Kidney epithelial cell (primary cell): ENCODE data around the gene DDAH2. TPM values are rescaled to one million over a fixed set of nuclear protein-coding genes. Genes with fewer than 3 reads are reported as not detected.

Experiments used
- DNase-seq: peaks from one replicate; pipeline ENCODE4 v3.0.0-alpha.2; 2010; ENCODE audit warnings: low read depth
- H3K27me3 ChIP-seq: 2 replicates; pipeline ENCODE4 v1.6.0; 2011; ENCODE audit warnings: low read length; ENCODE audit not compliant: control insufficient read depth, insufficient read depth
- H3K36me3 ChIP-seq: 2 replicates; pipeline ENCODE4 v1.5.1; 2011; ENCODE audit warnings: low read length; ENCODE audit not compliant: control insufficient read depth, insufficient read depth
- H3K4me3 ChIP-seq: 2 replicates; pipeline ENCODE4 v1.5.1; 2011; ENCODE audit warnings: low read depth, mild to moderate bottlenecking, control low read depth, low read length
- CTCF ChIP-seq: IDR thresholded peaks from 2 replicates; pipeline ENCODE4 v1.5.1; 2011; ENCODE audit warnings: mild to moderate bottlenecking, moderate library complexity, low read length, control low read depth, inconsistent platforms; ENCODE audit not compliant: insufficient read depth, poor library complexity, severe bottlenecking
- total RNA-seq: library from RNA; depleted of rRNA; stranded (reverse); fragments of >200 nt; gene quantifications from 2 replicates; pipeline ENCODE4 v1.2.3, GENCODE V29; 2015

The DDAH2 gene
- total RNA-seq, 1 donor from 2014 or later: 106 TPM

DNA sequence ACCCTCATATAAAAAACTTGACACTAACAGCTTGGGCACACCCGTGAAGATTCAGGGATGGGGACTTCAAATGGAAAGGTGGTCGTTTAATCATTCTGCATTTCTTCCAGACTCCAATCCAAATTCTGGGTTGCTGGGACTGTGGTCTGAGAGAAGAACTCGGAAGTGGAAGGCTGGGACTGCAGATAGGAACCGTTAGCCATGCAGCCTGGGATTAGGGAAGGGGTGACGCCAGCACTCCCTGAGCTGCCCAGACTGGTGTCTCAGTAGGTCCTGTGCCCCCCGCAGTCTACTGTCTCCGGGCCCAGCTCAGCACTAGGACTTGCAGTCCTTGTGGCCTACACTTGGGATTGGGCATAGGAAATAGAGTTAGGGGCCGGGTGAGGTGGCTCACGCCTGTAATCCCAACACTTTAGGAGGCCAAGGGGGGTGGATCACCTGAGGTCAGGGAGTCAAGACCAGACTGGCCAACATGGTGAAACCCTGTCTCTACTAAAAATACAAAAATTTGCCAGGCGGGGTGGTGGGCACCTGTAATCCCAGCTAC, 7.7 kb upstream of the DDAH2 start:
- no peak for DNase-seq
- no peak for TF ChIP-seq CTCF

GRCh38 chr6:31736021-31736767, 7.1 kb upstream of the DDAH2 start, which contains the start of gene CLIC1:
TSS of gene CLIC1 (minus strand) at chr6:31736530. CDS start at chr6:31736300, 230 bp downstream.
- no peak for TF ChIP-seq CTCF
- no peak for DNase-seq
- Histone ChIP-seq H3K4me3 (peak within 1 kb of the TSS; percentile 94), H3K27me3 (no peaks in the 10 kb centered on the region), H3K36me3 (no peaks in the 10 kb centered on the region)

More for the DNA sequence above, 7.7 kb upstream of the DDAH2 start:
- Histone ChIP-seq H3K4me3 (peak overlapping the region; percentile 94), H3K27me3 (no peaks in the 10 kb centered on the region), H3K36me3 (peaks cover 2% of the 10 kb centered on the region)

DNA sequence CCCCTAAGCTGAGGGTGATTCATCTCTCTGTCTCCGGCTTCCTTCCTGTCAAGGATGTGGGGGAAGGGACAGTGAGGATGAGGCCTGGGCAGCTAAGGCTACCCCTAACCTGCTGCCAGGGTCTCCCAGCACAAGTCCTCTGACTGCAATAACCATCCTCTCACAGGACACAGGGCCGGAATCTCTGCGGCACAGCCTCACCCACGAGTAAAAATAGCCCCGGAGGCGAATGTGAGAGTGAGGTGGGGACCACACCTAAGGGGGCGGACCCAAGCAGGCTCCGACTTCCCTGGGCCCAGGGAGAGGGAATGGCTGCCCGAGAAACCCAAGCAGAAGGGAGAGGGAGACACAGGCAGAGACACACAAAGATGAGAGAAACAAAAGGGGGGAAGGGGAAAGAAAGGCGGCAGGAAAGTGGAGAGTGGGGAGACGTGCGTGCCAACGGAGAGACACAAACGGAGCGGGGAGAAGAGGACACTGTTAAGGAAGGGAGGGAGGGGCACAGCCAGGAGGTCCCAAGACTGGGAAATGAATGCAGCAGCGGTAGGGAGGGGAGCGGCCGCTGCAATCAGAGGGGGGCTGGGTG, 5.8 kb upstream of the DDAH2 start:
- TF ChIP-seq CTCF: no peak
- H3K4me3 ChIP-seq: peak overlapping the region; percentile 94
- H3K27me3 ChIP-seq: no peaks in the 10 kb centered on the region
- no peak for DNase-seq
- peaks cover 1% of the 10 kb centered on the region for H3K36me3 ChIP-seq

GRCh38 chr6:31734247-31734820, 5.2 kb upstream of the DDAH2 start:
- no peak for DNase-seq

DNA sequence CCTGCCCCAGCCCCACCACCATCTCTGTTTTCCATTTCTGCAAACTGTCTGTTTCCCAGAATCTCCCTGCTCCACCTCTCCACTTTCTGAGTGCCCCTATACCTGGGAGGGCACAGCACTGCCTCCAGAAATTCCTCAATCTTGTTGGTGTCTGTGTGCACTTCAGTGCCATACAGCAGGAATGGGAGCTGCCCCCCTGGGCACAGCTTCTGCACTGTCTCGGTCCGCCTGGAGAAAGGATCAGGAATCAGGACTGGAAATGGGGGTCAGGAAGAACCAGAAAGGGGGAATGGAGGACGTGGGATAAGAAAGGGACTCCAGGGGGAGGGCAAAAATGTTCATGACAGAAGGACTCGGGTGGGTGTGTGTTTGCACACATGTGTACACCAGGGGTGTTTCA, 4.6 kb upstream of the DDAH2 start:
- Histone ChIP-seq H3K36me3 (peaks cover 1% of the 10 kb centered on the region), H3K27me3 (no peaks in the 10 kb centered on the region), H3K4me3 (no peak overlapping the region)
- DNase-seq: no peak
- no peak for TF ChIP-seq CTCF

More at GRCh38 chr6:31734247-31734820, 5.2 kb upstream of the DDAH2 start:
- Histone ChIP-seq H3K36me3 (peaks cover 1% of the 10 kb centered on the region), H3K4me3 (peak overlapping the region; percentile 94), H3K27me3 (no peaks in the 10 kb centered on the region)
- TF ChIP-seq CTCF: no peak
